PC-3 (cell line): ENCODE results near the gene CAMTA1.

ENCODE experiments used
- EZH2phosphoT487 ChIP-seq: fragments of 300-600 bp; sonication (generic); IDR thresholded peaks from 2 replicates; pipeline ENCODE4 v1.6.1; 2018; ENCODE audit warnings: mild to moderate bottlenecking, antibody characterized with exemption, low read length, borderline replicate concordance
- TF ChIP-seq, protein P1 (sequence below): fragments of 300-600 bp; sonication (generic); conservative IDR thresholded peaks from 2 replicates; pipeline ENCODE4 v1.5.1; 2017; ENCODE audit warnings: antibody characterized with exemption, low read depth, mild to moderate bottlenecking, low read length

DNA sequence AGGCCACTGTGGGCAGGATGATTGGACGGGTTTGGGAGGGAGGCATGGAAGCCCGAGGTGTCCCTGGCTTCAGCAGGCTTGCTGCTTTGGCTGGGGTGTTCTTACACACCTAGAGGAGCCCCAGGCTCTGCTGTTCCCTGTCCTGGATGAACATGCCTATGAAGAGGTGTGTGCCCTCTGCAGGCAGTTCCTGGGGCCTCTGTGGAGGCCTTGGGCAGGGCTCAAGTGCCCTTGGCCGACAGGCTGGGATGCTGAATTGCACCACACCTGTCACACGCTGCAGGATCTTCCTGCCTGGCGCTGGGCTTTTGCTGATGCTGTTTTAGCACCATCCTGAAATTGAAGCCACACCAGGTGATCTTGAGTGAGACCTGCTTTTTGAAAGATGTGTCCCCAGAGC, 570.8 kb downstream of the CAMTA1 start:
- TF ChIP-seq, protein P1, sequence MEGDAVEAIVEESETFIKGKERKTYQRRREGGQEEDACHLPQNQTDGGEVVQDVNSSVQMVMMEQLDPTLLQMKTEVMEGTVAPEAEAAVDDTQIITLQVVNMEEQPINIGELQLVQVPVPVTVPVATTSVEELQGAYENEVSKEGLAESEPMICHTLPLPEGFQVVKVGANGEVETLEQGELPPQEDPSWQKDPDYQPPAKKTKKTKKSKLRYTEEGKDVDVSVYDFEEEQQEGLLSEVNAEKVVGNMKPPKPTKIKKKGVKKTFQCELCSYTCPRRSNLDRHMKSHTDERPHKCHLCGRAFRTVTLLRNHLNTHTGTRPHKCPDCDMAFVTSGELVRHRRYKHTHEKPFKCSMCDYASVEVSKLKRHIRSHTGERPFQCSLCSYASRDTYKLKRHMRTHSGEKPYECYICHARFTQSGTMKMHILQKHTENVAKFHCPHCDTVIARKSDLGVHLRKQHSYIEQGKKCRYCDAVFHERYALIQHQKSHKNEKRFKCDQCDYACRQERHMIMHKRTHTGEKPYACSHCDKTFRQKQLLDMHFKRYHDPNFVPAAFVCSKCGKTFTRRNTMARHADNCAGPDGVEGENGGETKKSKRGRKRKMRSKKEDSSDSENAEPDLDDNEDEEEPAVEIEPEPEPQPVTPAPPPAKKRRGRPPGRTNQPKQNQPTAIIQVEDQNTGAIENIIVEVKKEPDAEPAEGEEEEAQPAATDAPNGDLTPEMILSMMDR = no peak
- no peak for TF ChIP-seq EZH2phosphoT487
